Neural cell (in vitro differentiated cells): ENCODE data around the gene CCDC190.

Source experiments
- CTCF ChIP-seq: fragments of 450-650 bp; IDR thresholded peaks from 2 replicates; pipeline ENCODE4 v1.5.1; 2014; ENCODE audit warnings: antibody characterized with exemption, mild to moderate bottlenecking, moderate library complexity; ENCODE audit not compliant: poor library complexity, severe bottlenecking
- EP300 ChIP-seq: fragments of 450-650 bp; conservative IDR thresholded peaks from 2 replicates; pipeline ENCODE4 v1.6.1; 2014; ENCODE audit warnings: antibody characterized with exemption, mild to moderate bottlenecking, moderate library complexity; ENCODE audit not compliant: poor library complexity, severe bottlenecking
- EZH2 ChIP-seq: fragments of 200-600, 300-800 bp; shearing (Covaris generic), sonication (generic); IDR thresholded peaks from 2 replicates; pipeline ENCODE4 v1.6.1; 2014; ENCODE audit warnings: antibody characterized with exemption, low read length, borderline replicate concordance, mild to moderate bottlenecking; ENCODE audit not compliant: insufficient read depth, poor library complexity, severe bottlenecking
- POLR2AphosphoS5 ChIP-seq: IDR thresholded peaks from 2 replicates; pipeline ENCODE4 v1.6.1; 2012
- RAD21 ChIP-seq: fragments of 450-650 bp; conservative IDR thresholded peaks from 2 replicates; pipeline ENCODE4 v1.6.1; 2014; ENCODE audit warnings: antibody characterized with exemption, mild to moderate bottlenecking, moderate library complexity
- SMC3 ChIP-seq: fragments of 450-650 bp; conservative IDR thresholded peaks from 2 replicates; pipeline ENCODE4 v1.6.1; 2014; ENCODE audit warnings: antibody characterized with exemption, mild to moderate bottlenecking, moderate library complexity; ENCODE audit not compliant: poor library complexity
- TAF1 ChIP-seq: IDR thresholded peaks from 2 replicates; pipeline ENCODE4 v1.6.1; 2012; ENCODE audit warnings: low read depth
- TF ChIP-seq, protein P1 (sequence below): IDR thresholded peaks from 2 replicates; pipeline ENCODE4 v1.6.1; 2012; ENCODE audit warnings: borderline replicate concordance

DNA sequence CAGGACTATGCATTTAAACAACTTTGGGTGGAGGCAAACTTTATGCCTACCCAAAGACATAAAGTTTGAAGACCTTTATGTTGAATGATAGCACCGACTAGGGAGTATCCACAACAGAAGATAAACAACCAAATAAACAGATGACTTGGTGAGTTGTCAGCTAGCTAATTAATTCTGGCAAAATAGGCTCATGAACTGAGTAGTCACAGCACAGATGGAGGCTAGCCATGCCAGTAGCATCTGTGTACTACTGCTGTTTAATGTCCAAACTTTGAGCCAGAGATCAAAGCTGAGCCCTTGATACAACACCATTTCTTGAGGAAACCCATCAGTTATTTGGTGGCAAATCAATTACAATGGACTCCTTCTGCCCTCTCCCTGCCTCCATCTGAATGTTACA, 40.3 kb upstream of the CCDC190 start:
- no peak for TF ChIP-seq EZH2
- TF ChIP-seq CTCF, result no peak
- no peak for TF ChIP-seq TAF1
- no peak for TF ChIP-seq EP300
- no peak for TF ChIP-seq SMC3
- TF ChIP-seq POLR2AphosphoS5, result no peak
- no peak for TF ChIP-seq RAD21
- TF ChIP-seq, protein P1, sequence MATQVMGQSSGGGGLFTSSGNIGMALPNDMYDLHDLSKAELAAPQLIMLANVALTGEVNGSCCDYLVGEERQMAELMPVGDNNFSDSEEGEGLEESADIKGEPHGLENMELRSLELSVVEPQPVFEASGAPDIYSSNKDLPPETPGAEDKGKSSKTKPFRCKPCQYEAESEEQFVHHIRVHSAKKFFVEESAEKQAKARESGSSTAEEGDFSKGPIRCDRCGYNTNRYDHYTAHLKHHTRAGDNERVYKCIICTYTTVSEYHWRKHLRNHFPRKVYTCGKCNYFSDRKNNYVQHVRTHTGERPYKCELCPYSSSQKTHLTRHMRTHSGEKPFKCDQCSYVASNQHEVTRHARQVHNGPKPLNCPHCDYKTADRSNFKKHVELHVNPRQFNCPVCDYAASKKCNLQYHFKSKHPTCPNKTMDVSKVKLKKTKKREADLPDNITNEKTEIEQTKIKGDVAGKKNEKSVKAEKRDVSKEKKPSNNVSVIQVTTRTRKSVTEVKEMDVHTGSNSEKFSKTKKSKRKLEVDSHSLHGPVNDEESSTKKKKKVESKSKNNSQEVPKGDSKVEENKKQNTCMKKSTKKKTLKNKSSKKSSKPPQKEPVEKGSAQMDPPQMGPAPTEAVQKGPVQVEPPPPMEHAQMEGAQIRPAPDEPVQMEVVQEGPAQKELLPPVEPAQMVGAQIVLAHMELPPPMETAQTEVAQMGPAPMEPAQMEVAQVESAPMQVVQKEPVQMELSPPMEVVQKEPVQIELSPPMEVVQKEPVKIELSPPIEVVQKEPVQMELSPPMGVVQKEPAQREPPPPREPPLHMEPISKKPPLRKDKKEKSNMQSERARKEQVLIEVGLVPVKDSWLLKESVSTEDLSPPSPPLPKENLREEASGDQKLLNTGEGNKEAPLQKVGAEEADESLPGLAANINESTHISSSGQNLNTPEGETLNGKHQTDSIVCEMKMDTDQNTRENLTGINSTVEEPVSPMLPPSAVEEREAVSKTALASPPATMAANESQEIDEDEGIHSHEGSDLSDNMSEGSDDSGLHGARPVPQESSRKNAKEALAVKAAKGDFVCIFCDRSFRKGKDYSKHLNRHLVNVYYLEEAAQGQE, result no peak
